GM18511 (cell line): ENCODE results near the gene IL12RB2.

Experiments used
- ATAC-seq: cut with Tn5 transposase; IDR thresholded peaks from one replicate; pipeline ENCODE4 v1.9.1; 2021; ENCODE audit warnings: mild to moderate bottlenecking, moderate library complexity; ENCODE audit not compliant: unreplicated experiment

Gene IL12RB2

GRCh38 chr1:67346982-67347381 is 39.3 kb downstream of the IL12RB2 start:
- ATAC-seq = no peak

- peak; percentile 61 for ATAC-seq
Observed at GRCh38 chr1:67347688-67348472, 40.2 kb downstream of the IL12RB2 start.

- ATAC-seq = no peak
Observed at GRCh38 chr1:67348586-67349252, 41.0 kb downstream of the IL12RB2 start.

GRCh38 chr1:67350783-67351182 is 43.1 kb downstream of the IL12RB2 start:
- peak; percentile 59 for ATAC-seq

- ATAC-seq = no peak
Observed at GRCh38 chr1:67352211-67352610, 44.5 kb downstream of the IL12RB2 start.

- ATAC-seq = no peak
Observed at GRCh38 chr1:67355745-67356424, 48.2 kb downstream of the IL12RB2 start.

GRCh38 chr1:67359592-67359991 is 51.9 kb downstream of the IL12RB2 start:
- ATAC-seq = no peak

GRCh38 chr1:67361641-67362040 is 54.0 kb downstream of the IL12RB2 start:
- no peak for ATAC-seq

GRCh38 chr1:67367370-67368045 is 59.8 kb downstream of the IL12RB2 start:
- ATAC-seq = no peak

GRCh38 chr1:67368046-67368514 is 60.4 kb downstream of the IL12RB2 start:
- no peak for ATAC-seq

- ATAC-seq = no peak
Observed at GRCh38 chr1:67371043-67371442, 63.4 kb downstream of the IL12RB2 start.

GRCh38 chr1:67371681-67372080 is 64.0 kb downstream of the IL12RB2 start:
- no peak for ATAC-seq

- ATAC-seq = no peak
Observed at GRCh38 chr1:67372136-67372535, 64.5 kb downstream of the IL12RB2 start.

GRCh38 chr1:67372898-67373297 is 65.2 kb downstream of the IL12RB2 start:
- ATAC-seq = no peak

- no peak for ATAC-seq
Observed at GRCh38 chr1:67376381-67376780, 68.7 kb downstream of the IL12RB2 start.

- ATAC-seq = no peak
Observed at GRCh38 chr1:67377253-67377652, 69.6 kb downstream of the IL12RB2 start.

- no peak for ATAC-seq
Observed at GRCh38 chr1:67381154-67381553, 73.5 kb downstream of the IL12RB2 start.

- no peak for ATAC-seq
Observed at GRCh38 chr1:67382292-67382691, 74.6 kb downstream of the IL12RB2 start.

- ATAC-seq = no peak
Observed at GRCh38 chr1:67383999-67384638, 76.4 kb downstream of the IL12RB2 start.

GRCh38 chr1:67390041-67390887 is 82.6 kb downstream of the IL12RB2 start:
- ATAC-seq = no peak
